GM21723 (cell line): ENCODE data around the gene IL10RA.
A peak's percentile ranks its signal among the peaks of the same experiment; 100 is the strongest.

Experiments
- ATAC-seq: cut with Tn5 transposase; IDR thresholded peaks from one replicate; pipeline ENCODE4 v1.9.1; 2021; ENCODE audit warnings: mild to moderate bottlenecking, moderate library complexity; ENCODE audit not compliant: unreplicated experiment

IL10RA gene

DNA sequence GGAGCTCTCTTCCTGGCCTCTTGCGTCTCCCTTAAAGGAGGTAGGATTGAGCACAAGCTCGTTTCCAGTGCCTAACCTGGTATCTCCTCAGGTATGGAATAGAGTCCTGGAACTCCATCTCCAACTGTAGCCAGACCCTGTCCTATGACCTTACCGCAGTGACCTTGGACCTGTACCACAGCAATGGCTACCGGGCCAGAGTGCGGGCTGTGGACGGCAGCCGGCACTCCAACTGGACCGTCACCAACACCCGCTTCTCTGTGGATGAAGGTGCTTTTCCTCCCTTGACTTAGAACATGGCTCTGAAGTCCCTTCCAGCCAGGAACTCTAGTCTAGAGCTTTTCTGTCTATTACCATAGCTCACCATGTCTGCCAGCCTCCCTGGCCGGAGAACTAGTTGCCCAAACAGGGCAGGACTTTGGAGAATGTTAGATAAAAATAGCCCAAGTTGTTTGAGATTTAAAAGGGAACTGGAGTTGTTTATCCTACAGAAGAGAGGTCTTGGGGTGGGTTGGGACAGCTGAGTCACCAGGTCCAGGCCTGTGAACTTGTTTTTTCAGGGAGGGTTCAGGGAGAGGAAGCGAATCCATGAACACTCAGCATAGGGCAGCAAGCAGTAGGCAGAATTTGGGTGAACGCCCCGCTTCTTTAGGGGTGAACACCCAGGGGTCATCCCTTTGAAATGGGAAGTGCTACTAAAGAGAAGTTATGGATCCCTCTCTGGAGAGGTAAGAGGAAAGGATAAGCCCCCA lies 3.3 kb downstream of the IL10RA start:
- ATAC-seq, result no peak

DNA sequence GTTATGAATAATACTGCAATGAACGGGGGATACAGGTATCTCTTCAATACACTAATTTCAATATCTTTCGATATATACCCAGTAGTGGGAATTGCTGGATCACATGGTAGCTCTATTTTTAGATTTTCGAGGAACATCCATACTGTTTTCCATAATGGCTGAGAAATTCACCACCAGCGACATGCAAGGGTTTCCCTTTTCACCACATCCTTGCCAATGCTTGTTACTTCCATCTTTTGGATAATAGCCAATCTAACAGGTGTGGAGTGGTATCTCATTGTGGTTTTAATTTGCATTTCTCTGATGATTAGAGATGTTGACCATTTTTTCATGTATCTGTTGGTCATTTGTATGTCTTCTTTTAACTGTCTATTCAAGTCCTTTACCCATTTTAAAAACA lies 5.9 kb downstream of the IL10RA start:
- no peak for ATAC-seq

DNA sequence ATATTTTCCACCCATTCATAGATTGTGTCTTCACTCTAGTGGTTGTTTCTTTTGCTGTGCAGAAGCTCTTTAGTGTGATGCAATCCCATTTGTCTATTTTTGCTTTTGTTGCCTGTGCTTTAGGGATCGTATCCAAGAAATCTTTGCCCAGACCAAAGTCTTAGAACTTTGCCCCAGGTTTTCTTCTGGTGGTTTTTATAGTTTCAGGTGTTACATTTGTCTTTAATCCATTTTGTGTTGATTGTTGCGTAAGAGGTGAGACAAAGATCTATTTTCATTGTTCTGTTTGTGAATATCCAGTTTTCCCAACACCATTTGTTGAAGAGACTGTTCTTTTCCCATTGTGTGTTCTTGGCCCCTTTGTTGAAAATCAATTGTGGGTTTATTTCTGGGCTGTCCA lies 6.4 kb downstream of the IL10RA start:
- no peak for ATAC-seq

DNA sequence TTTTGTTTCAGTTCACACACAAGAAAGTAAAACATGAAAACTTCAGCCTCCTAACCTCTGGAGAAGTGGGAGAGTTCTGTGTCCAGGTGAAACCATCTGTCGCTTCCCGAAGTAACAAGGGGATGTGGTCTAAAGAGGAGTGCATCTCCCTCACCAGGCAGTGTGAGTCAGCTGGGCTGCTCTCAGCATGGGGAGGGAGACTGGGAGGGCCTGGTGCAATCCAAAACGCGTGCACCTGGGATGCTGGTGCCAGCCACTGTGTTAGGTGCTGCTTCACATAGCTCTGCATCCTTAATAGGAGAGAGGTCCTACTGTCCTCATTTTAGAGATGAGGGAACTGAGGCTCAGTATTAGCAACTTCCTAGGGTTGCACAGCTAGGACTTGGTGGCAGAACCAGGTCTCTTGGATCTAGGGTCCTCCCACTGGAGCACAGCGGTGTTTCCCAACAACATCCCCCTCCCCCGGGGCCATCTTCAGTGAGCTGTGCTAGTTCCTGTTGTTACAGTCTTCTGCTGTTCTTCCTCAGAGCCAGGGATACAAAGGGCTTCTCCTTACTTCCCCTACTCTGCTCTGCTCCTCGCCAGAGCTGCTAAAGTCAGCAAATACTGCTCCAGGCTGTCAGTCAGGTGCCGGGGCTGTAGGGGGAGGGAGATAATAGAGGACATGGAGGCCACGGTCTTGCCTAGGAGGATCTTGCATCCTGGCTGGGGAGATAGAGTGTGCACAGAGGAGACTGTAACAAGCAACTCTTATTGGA lies 8.0 kb downstream of the IL10RA start:
- no peak for ATAC-seq

DNA sequence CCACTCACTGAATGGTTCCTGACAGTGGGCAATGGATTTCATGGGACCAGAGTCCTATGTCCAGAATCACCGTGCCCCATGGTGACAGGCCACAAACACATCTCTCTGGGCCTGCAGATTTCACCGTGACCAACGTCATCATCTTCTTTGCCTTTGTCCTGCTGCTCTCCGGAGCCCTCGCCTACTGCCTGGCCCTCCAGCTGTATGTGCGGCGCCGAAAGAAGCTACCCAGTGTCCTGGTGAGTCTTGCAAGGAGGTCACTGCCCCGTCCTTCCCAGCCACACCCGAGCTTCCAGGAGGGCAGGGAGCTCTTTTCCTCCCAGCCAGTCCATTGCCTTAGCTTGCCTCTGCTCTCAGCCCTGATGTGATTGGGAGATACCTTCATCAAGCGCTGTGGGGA lies 9.3 kb downstream of the IL10RA start:
- no peak for ATAC-seq

DNA sequence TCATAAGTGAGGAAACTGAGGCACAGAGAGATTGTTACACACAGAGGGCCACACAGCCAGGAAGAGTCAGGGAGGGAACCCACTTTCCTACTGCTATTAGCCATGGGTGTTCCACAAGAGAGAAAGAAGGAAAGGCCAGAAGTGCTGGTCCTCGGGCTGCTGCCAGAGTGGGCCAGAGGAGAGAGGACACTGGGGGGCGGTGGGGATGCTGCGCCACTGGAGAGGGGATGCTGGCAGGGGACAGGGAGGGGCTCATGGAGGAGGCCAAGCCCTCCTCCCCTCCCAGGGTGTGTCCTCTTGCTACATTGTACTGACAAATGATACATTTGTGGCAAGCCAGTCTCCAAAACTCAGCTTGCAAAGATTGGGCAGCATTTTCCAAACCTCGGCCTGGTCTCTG lies 9.9 kb downstream of the IL10RA start:
- no peak for ATAC-seq

DNA sequence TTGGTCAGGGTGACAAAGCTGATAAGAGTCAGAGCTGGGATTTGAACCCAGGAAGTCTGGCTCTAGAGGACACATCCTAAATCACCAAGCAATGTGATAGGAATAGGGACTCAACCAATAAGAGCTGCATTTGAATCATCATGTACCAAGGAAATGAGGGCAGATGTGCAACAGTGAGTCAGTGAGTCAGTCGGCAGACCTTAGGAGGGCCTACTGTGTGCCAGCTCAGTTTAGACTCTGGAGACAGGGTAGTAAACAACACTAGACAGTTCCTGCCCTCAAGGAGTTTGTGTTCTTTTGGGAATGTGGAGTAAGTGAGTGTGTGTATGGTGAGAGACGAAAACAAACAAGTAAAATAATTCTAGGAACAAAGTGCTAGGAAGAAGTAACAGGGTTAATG lies 11.2 kb downstream of the IL10RA start:
- ATAC-seq, result no peak

DNA sequence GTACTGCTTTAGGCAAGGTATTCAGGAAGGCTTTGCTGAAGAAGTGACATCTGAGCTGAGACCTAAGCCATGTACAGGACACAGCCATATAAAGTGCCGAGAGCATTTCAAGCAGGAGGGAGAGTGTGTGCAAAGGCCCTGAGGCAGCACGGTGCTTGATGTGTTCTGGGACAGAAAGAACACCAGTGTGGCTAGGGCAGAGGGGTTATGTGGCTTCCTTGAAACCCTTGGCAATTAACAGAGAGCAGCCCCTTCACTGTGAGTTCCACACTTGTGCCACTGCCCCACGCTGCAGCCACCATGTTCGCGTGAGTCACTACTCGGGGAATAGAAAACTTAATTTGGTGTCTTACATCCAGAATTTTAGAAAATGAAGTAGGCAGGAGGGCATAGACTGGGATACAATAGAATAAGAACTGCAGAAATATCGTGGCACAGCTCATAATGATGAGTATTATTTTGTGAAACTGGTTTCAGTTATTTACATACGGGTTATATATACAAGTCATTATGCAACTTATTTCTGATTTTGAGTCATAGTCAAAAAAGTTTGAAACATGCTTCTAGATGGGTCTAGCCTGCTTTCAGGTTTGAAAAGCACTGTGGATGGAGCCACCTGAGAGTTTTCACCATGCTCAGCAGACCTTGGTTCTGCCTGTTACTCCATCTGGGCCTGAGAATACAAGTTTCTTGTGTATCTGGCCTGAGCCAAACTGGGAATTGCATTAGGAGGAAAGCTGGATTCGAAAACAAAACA lies 11.8 kb downstream of the IL10RA start:
- peak; percentile 74 for ATAC-seq

DNA sequence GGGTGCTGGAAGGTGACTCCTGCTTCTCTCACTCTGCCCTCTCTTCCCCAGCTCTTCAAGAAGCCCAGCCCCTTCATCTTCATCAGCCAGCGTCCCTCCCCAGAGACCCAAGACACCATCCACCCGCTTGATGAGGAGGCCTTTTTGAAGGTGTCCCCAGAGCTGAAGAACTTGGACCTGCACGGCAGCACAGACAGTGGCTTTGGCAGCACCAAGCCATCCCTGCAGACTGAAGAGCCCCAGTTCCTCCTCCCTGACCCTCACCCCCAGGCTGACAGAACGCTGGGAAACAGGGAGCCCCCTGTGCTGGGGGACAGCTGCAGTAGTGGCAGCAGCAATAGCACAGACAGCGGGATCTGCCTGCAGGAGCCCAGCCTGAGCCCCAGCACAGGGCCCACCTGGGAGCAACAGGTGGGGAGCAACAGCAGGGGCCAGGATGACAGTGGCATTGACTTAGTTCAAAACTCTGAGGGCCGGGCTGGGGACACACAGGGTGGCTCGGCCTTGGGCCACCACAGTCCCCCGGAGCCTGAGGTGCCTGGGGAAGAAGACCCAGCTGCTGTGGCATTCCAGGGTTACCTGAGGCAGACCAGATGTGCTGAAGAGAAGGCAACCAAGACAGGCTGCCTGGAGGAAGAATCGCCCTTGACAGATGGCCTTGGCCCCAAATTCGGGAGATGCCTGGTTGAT lies 12.6 kb downstream of the IL10RA start:
- ATAC-seq, result no peak

DNA sequence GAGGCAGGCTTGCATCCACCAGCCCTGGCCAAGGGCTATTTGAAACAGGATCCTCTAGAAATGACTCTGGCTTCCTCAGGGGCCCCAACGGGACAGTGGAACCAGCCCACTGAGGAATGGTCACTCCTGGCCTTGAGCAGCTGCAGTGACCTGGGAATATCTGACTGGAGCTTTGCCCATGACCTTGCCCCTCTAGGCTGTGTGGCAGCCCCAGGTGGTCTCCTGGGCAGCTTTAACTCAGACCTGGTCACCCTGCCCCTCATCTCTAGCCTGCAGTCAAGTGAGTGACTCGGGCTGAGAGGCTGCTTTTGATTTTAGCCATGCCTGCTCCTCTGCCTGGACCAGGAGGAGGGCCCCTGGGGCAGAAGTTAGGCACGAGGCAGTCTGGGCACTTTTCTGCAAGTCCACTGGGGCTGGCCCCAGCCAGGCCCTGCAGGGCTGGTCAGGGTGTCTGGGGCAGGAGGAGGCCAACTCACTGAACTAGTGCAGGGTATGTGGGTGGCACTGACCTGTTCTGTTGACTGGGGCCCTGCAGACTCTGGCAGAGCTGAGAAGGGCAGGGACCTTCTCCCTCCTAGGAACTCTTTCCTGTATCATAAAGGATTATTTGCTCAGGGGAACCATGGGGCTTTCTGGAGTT lies 13.3 kb downstream of the IL10RA start:
- ATAC-seq, result no peak

DNA sequence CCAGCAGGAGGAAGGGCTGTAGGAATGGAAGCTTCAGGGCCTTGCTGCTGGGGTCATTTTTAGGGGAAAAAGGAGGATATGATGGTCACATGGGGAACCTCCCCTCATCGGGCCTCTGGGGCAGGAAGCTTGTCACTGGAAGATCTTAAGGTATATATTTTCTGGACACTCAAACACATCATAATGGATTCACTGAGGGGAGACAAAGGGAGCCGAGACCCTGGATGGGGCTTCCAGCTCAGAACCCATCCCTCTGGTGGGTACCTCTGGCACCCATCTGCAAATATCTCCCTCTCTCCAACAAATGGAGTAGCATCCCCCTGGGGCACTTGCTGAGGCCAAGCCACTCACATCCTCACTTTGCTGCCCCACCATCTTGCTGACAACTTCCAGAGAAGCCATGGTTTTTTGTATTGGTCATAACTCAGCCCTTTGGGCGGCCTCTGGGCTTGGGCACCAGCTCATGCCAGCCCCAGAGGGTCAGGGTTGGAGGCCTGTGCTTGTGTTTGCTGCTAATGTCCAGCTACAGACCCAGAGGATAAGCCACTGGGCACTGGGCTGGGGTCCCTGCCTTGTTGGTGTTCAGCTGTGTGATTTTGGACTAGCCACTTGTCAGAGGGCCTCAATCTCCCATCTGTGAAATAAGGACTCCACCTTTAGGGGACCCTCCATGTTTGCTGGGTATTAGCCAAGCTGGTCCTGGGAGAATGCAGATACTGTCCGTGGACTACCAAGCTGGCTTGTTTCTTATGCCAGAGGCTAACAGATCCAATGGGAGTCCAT lies 14.1 kb downstream of the IL10RA start:
- no peak for ATAC-seq

DNA sequence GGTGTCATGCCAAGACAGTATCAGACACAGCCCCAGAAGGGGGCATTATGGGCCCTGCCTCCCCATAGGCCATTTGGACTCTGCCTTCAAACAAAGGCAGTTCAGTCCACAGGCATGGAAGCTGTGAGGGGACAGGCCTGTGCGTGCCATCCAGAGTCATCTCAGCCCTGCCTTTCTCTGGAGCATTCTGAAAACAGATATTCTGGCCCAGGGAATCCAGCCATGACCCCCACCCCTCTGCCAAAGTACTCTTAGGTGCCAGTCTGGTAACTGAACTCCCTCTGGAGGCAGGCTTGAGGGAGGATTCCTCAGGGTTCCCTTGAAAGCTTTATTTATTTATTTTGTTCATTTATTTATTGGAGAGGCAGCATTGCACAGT lies 14.6 kb downstream of the IL10RA start:
- no peak for ATAC-seq

DNA sequence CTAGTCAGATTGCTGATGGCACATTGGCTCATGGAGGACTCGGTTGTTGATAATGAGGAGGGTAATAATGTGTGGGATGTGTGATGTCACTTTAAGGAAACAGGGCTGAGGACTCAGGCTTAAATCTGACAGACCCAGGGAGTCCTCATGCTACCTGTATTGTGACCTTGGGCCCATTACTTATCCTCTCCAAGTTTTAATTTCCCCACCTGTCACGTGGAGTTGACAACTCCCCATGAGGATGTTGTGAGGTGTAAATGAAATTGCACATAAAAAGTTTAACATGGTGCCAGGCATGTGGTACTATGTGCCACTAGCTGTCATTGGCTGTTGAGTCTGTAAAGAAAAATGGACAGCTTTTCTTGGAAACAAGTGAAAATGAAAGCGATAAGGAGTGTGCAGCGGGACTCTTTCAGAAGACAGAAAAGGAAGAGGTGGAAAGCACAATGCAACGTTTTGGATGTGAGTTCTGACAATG lies 15.3 kb downstream of the IL10RA start:
- ATAC-seq, result no peak

DNA sequence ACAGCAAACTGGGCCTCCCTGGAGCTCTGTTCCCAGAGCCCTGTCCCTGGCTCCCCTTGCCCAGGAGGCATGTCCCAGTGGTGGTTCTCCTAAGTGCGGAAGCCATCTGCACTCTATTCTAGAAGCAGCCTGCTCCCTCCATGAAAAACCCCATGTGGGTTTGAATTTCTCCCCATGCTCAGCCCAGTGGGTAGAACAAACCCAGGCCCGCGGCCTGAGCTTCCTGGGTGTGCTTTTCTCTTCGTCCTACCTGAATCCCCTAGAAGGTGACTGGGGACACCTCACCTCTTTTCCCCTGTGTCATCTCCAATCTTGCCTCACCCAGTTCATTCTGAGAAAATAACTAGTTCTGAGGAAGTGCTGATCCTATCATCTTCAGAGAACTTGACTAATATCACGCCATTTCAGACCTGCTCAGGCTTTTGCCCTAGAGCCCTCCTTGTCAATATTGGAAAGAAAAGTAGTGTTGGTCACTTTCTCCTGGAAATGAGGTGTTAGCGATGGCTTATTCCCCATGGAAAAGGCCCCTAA lies 15.9 kb downstream of the IL10RA start:
- no peak for ATAC-seq

DNA sequence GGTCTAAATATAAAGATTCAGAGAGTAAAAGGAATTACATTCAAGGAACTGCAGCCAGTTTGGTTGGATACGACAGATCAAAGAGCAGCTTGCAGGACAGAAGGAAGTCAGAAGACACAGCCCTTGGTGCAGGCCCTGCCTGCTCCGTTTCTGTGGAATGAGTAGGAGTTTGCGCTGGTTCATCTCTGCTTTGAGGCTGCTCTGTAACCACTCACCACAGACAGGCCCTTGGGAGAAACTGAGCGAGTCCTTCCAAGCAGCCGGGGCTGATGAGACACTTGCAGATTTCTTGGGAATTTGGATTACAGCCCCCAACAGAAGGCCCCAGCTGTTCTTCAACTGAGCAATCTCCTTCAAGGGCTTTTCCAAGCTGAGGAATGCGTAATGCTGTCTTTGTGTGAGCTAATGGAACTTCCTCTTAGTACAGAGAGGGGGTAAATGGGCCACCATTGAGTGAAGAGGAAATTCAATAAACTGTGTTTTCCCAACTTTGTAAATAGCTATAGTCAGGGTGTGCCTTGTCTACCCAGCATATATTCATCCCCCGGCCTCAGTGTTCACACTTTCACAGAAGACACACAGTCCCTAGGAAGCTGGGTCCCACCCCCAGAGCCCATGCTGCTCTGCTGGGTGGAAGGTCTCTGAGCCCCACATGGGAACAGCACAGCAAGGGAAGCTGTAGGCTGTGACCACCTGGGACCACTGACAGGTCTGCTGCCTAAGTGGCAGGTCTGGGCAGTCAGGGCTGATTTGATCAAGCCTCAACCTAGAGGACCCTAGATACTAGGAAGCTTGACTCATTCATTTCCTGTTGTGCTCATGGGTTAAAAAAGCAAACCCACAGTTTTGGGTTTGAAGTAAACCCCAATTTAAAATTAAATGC lies 16.6 kb downstream of the IL10RA start:
- ATAC-seq, result no peak

DNA sequence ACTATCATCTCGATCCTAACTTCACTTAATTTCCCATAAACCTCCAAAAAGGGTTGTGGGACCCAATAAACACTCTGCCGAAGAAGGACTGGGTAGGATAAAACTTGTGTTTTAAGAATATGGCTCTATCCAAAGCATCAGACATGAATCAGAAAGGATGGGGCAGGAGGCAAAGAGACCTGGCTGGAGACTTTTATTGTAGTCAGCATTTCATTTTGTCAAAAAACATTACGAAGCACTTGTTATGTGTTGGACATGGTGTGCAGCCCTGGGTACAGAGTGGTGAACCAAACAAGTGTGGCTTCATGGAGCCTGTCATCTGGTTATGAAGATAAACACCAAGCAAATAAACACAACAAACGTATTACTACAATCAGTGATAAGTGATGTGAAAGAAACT lies 17.3 kb downstream of the IL10RA start:
- no peak for ATAC-seq

DNA sequence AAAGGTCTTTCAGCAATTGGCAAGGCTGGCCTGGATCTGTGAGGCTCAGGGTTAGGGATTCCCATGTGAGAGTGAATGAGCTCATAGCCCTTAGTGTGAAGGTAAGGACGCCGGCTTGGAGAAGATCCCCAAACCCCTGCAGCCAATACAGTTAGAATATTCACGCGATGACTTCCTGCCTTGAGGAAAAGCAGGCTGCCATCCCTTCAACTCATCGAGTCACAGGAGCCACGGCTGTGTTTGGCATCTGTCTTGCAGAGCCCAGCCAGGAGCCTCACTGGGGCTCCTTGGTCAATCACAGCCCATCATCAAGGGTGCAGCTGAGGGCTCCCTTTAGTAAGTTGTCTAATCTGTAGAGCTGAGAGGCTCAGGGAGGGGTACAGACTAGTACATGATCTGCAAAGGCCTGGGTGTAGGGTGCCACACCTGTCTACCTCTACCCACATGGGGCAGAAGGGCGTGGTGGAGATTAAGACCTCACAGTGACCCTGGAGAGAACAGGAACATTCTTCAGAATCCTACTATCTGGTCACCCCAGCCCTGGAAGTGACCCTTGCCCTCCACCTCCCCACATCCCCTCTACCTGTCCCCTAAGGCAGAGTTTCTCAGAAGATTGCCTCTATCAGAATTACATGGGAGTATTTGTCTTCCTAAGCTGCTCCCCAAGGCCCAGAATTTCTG lies 18.5 kb downstream of the IL10RA start:
- no peak for ATAC-seq
